Measurements from ENCODE around the gene MYMX. TPM values are rescaled to one million over a fixed set of nuclear protein-coding genes. Genes with fewer than 3 reads are reported as not detected.

The MYMX gene
- total and polyA plus RNA-seq, 2 of the 4 experiments (the other 2 are of a cell fraction) = not detected

DNA sequence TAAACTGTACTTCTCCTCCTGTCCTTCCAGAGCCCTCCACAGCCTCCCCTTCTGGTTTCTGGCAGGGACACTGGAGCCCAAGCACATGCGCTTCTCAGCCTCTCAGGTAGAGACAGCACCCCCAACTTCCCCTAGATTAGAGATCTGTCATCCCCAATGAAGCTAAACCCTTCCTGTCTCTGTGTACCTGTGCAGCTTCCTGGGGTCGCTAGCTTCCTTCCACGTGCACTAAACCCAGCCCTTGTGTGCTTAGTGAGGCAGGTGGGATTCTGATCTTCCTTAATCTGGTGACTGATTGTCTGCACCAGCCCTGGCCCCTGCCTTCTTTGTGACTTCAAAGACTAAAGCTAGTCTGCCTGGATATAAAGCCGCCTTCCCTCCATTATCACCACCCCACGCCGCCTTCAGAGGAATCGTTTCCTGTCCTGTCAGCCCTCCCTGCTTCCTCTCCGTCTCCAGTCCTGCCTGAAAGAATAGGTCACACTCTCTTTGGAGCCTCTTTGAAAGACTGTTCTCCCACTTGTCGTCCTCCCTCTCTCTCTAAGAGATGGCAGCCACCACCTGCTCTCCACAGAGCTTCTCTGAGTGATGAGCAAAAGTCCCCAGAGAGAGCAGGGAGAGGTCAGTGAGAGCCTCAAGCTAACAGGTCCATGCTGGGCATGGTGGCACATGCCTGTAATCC lies 30.6 kb upstream of the MYMX start:
- H3K23ac ChIP-seq (ENCODE audit: low read depth, low read length) = no peak overlapping the region
- H3K14ac ChIP-seq (replicated peaks; ENCODE audit: low read depth, low read length) = no peak overlapping the region
- peak overlapping the region; percentile 67 for H2AFZ ChIP-seq (replicated peaks; ENCODE audit: low read length, poor library complexity)
- in situ Hi-C loops (cut with MboI; ENCODE audit: low sequenced_read_pairs) = no loop called here
- BruUV-seq (replicated peaks) = no TSS peak
- no peak overlapping the region for H2AK5ac ChIP-seq (ENCODE audit: low read depth, low read length)
- dilution Hi-C loops (cut with HindIII; ENCODE audit: low sequenced_read_pairs, unreplicated experiment) = no loop called here
- no peak overlapping the region for H2AK9ac ChIP-seq (replicated peaks; ENCODE audit: low read depth, low read length, poor library complexity)
- H3K4me2 ChIP-seq (ENCODE audit: low read depth, low read length) = no peak overlapping the region
- no peak overlapping the region for H3K4me3 ChIP-seq (ENCODE audit: insufficient read depth, low read depth, low read length)
- DNase-seq (no peak), ATAC-seq (ENCODE audit: low read depth) (no peak)
- ChIA-PET CTCF (interaction anchor here (0.6 kb wide), 2 partner anchors 9 to 30 kb away, joined by 3 to 9 read pairs; no protein-coding TSS in a partner anchor), POLR2A (ENCODE audit: unreplicated experiment) (no interaction called here)
- H3K27me3 ChIP-seq (ENCODE audit: control insufficient read depth, insufficient read depth, low read length) = peaks cover 29% of the 10 kb centered on the region
- no peak overlapping the region for H4K5ac ChIP-seq (ENCODE audit: low read depth, low read length)
- intact Hi-C loops (cut with micrococcal nuclease) = no loop called here
- no peaks in the 10 kb centered on the region for H4K20me1 ChIP-seq (ENCODE audit: insufficient read depth, low read length)
- no peak overlapping the region for H4K91ac ChIP-seq (ENCODE audit: insufficient read depth, low read depth, low read length)
- H2BK5ac ChIP-seq (ENCODE audit: low read depth, low read length, poor library complexity, severe bottlenecking) = no peak overlapping the region
- no peak overlapping the region for H3K4ac ChIP-seq (ENCODE audit: low read depth, low read length)
- no peaks in the 10 kb centered on the region for H3K9me1 ChIP-seq (ENCODE audit: insufficient read depth, low read length)
- TF ChIP-seq RFX5 (IDR thresholded peaks at IDR 0.05; ENCODE audit: low read depth, low read length) = no peak
- no peak for TF ChIP-seq SMC3 (IDR thresholded peaks at IDR 0.05; ENCODE audit: low read depth, low read length)
- TF ChIP-seq, protein P1, sequence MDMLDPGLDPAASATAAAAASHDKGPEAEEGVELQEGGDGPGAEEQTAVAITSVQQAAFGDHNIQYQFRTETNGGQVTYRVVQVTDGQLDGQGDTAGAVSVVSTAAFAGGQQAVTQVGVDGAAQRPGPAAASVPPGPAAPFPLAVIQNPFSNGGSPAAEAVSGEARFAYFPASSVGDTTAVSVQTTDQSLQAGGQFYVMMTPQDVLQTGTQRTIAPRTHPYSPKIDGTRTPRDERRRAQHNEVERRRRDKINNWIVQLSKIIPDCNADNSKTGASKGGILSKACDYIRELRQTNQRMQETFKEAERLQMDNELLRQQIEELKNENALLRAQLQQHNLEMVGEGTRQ (IDR thresholded peaks at IDR 0.05; ENCODE audit: low read depth, low read length) = no peak
- no peak for TF ChIP-seq CEBPB (IDR thresholded peaks at IDR 0.05; ENCODE audit: low read depth, low read length)
- TF ChIP-seq, protein P2, sequence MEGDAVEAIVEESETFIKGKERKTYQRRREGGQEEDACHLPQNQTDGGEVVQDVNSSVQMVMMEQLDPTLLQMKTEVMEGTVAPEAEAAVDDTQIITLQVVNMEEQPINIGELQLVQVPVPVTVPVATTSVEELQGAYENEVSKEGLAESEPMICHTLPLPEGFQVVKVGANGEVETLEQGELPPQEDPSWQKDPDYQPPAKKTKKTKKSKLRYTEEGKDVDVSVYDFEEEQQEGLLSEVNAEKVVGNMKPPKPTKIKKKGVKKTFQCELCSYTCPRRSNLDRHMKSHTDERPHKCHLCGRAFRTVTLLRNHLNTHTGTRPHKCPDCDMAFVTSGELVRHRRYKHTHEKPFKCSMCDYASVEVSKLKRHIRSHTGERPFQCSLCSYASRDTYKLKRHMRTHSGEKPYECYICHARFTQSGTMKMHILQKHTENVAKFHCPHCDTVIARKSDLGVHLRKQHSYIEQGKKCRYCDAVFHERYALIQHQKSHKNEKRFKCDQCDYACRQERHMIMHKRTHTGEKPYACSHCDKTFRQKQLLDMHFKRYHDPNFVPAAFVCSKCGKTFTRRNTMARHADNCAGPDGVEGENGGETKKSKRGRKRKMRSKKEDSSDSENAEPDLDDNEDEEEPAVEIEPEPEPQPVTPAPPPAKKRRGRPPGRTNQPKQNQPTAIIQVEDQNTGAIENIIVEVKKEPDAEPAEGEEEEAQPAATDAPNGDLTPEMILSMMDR (conservative IDR thresholded peaks at IDR 0.05; ENCODE audit: low read depth, low read length) = no peak
- TF ChIP-seq RCOR1 (IDR thresholded peaks at IDR 0.05; ENCODE audit: insufficient replicate concordance, low read length) = no peak
- TF ChIP-seq FOS (IDR thresholded peaks at IDR 0.05; ENCODE audit: low read depth, low read length) = no peak
- no peak overlapping the region for H2BK20ac ChIP-seq (ENCODE audit: low read depth, low read length)
- H3K36me3 ChIP-seq (ENCODE audit: control insufficient read depth, insufficient read depth, low read length) = no peaks in the 10 kb centered on the region
- H4K8ac ChIP-seq (ENCODE audit: low read depth in 2 of 2, low read length in 2 of 2) = no peak overlapping the region
- no peaks in the 10 kb centered on the region for H3K9me3 ChIP-seq (ENCODE audit: control insufficient read depth, insufficient read depth, low read length)
- H3K18ac ChIP-seq (ENCODE audit: low read depth, low read length) = no peak overlapping the region
- no peaks in the 10 kb centered on the region for H3K4me1 ChIP-seq (ENCODE audit: control insufficient read depth, insufficient read depth, low read length)
- no CpG with 5 or more reads among the region's 9 CpGs for WGBS, 2 experiments (ENCODE audit: extremely low coverage in 2 of 2, insufficient read length in 1 of 2)
- no peak overlapping the region for H3K27ac ChIP-seq (ENCODE audit: insufficient read depth, low read length)
- H3K79me1 ChIP-seq (ENCODE audit: low read depth in 1 of 2, low read length in 2 of 2) = no peaks in the 10 kb centered on the region
- no peak overlapping the region for H3K56ac ChIP-seq (ENCODE audit: extremely low read depth, insufficient read depth, low read length)
- H2BK120ac ChIP-seq (ENCODE audit: low read depth, low read length) = no peak overlapping the region
- H2BK15ac ChIP-seq (ENCODE audit: low read depth, low read length) = no peak overlapping the region
- no peak overlapping the region for H3K9ac ChIP-seq (ENCODE audit: low read depth, low read length)

All from IMR-90 (cell line).